DOHH2 (cell line): ENCODE measurements around the gene LTBR.

Experiments
- H3F3A ChIP-seq: fragments of 200-600 bp; sonication (generic), shearing (Covaris generic); 2 replicates; pipeline ENCODE4 v1.6.0; 2016; ENCODE audit warnings: antibody characterized with exemption, mild to moderate bottlenecking; ENCODE audit not compliant: control insufficient read depth, insufficient read depth
- H3K27ac ChIP-seq: fragments of 200-600 bp; sonication (generic); 2 replicates; pipeline ENCODE4 v1.5.1; 2014; ENCODE audit warnings: low read depth, mild to moderate bottlenecking, low read length, moderate library complexity
- H3K27me3 ChIP-seq: fragments of 200-600 bp; sonication (generic); 2 replicates; pipeline ENCODE4 v1.6.1; 2014; ENCODE audit warnings: mild to moderate bottlenecking, low read length, mixed read lengths; ENCODE audit not compliant: control insufficient read depth
- H3K36me3 ChIP-seq: fragments of 200-600 bp; sonication (generic); 2 replicates; pipeline ENCODE4 v1.6.1; 2014; ENCODE audit warnings: mild to moderate bottlenecking, low read length, moderate library complexity, mixed read lengths; ENCODE audit not compliant: control insufficient read depth
- H3K4me1 ChIP-seq: fragments of 200-600 bp; sonication (generic); 2 replicates; pipeline ENCODE4 v1.6.1; 2014; ENCODE audit warnings: mild to moderate bottlenecking, low read length, mixed read lengths; ENCODE audit not compliant: control insufficient read depth
- H3K4me2 ChIP-seq: fragments of 200-600 bp; sonication (generic); 2 replicates; pipeline ENCODE4 v1.6.0; 2014; ENCODE audit warnings: mild to moderate bottlenecking, low read length, moderate library complexity
- H3K4me3 ChIP-seq: fragments of 200-600 bp; sonication (generic); 2 replicates; pipeline ENCODE4 v1.5.1; 2014; ENCODE audit warnings: mild to moderate bottlenecking, low read length, mixed read lengths
- H3K79me2 ChIP-seq: fragments of 200-600 bp; sonication (generic); 2 replicates; pipeline ENCODE4 v1.6.1; 2014; ENCODE audit warnings: mild to moderate bottlenecking, low read length, mixed read lengths; ENCODE audit not compliant: control insufficient read depth
- H3K9me2 ChIP-seq: fragments of 200-600 bp; sonication (generic); replicated peaks from 2 replicates; pipeline ENCODE4 v1.6.1; 2014; ENCODE audit warnings: mild to moderate bottlenecking, low read length, mixed read lengths; ENCODE audit not compliant: control insufficient read depth
- H3K9me3 ChIP-seq: fragments of 200-600 bp; sonication (generic); 2 replicates; pipeline ENCODE4 v1.6.1; 2014; ENCODE audit warnings: antibody characterized with exemption, low read length, mixed read lengths; ENCODE audit not compliant: control insufficient read depth, insufficient read depth
- H4K20me1 ChIP-seq: fragments of 200-600 bp; sonication (generic); 2 replicates; pipeline ENCODE4 v1.6.0; 2014; ENCODE audit warnings: low read depth, mild to moderate bottlenecking, antibody characterized with exemption, low read length, moderate library complexity; ENCODE audit not compliant: control insufficient read depth, insufficient read depth
- EZH2phosphoT487 ChIP-seq: fragments of 200-600 bp; sonication (generic); IDR thresholded peaks from 2 replicates; pipeline ENCODE4 v1.6.1; 2017; ENCODE audit warnings: borderline replicate concordance, mild to moderate bottlenecking, antibody characterized with exemption, low read length, moderate library complexity, mixed read lengths
- TF ChIP-seq, protein P1 (sequence below): fragments of 200-600 bp; sonication (generic); IDR thresholded peaks from one replicate; pipeline ENCODE4 v1.5.1; 2014; ENCODE audit warnings: antibody characterized with exemption, mild to moderate bottlenecking, low read depth, low read length; ENCODE audit not compliant: poor library complexity, severe bottlenecking

Gene LTBR

DNA sequence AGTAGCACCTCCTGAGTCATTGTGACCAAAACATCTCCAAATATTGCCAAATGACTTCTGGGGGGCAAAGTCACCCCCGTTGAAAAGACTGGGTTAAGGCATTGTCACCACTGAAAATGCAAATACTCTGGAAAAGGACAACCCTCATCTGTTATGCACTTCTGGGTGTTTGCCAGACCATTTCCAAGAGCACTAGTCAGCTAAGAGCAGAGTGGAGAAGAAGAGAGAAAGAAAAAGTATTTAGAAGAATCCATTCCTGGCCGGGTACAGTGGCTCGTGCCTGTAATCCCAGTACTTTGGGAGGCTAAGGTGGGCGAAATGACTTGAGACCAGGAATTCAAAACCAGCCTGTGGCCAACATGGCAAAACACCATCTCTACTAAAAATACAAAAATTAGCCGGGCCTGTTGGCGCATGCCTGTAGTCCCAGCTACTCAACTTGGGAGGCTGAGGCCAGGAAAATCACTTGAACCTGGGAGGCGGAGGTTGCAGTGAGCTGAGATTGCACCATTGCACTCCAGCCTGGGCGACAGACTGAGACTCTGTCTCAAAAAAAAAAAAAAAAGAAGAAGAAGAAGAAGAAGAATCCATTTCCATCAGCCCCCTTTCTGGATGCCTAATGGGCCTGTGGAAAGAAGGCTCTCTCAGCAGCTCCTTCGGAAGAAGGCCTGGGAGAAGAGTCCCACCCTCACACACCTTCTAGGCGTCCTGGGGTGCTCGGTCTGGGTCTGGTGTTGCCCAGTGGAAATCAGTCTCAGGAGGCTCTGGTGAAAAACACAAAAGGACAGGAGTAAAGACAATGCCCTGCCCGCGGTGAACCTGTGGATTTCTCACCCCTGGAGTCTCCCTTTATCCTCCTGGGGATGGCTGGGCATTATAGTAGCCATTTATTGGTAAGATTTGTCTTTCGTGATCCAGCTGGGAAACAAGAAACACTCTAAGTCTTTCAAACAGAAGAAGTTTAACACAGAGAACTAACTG is 3.5 kb upstream of the LTBR start:
- Histone ChIP-seq H3K4me3 (no peak overlapping the region), H3K79me2 (no peaks in the 10 kb centered on the region), H4K20me1 (no peaks in the 10 kb centered on the region), H3K4me1 (peaks cover 2% of the 10 kb centered on the region; the same call in 1 of the 2 replicates), H3K36me3 (no peaks in the 10 kb centered on the region), H3K27me3 (peaks cover 53% of the 10 kb centered on the region), H3K9me2 (no peaks in the 10 kb centered on the region), H3K9me3 (no peaks in the 10 kb centered on the region), H3F3A (no peaks in the 10 kb centered on the region), H3K4me2 (no peak overlapping the region), H3K27ac (no peak overlapping the region)
- TF ChIP-seq EZH2phosphoT487: no peak
- TF ChIP-seq, protein P1, sequence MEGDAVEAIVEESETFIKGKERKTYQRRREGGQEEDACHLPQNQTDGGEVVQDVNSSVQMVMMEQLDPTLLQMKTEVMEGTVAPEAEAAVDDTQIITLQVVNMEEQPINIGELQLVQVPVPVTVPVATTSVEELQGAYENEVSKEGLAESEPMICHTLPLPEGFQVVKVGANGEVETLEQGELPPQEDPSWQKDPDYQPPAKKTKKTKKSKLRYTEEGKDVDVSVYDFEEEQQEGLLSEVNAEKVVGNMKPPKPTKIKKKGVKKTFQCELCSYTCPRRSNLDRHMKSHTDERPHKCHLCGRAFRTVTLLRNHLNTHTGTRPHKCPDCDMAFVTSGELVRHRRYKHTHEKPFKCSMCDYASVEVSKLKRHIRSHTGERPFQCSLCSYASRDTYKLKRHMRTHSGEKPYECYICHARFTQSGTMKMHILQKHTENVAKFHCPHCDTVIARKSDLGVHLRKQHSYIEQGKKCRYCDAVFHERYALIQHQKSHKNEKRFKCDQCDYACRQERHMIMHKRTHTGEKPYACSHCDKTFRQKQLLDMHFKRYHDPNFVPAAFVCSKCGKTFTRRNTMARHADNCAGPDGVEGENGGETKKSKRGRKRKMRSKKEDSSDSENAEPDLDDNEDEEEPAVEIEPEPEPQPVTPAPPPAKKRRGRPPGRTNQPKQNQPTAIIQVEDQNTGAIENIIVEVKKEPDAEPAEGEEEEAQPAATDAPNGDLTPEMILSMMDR: no peak

DNA sequence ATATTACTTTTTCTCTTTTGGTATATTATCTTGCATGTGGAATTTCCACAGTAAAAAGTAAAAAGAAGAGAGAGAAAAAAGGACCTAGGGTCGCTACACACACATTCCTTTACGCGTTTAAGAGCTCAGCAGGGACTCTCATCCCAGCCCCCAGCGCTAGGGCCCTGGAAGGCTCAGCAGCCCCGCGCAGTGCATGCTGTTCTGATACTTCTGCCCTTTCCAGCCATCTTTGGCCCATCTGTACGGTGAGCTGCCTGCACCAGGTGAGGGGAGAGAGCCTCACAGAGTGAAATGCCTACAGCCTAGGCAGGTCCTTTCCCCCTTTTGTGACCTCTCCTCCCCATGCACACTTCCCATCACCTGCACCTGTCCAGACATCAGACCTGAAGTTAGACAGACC is 1.6 kb upstream of the LTBR start:
- Histone ChIP-seq H3K36me3 (no peaks in the 10 kb centered on the region), H3K27ac (no peak overlapping the region), H3K9me2 (no peaks in the 10 kb centered on the region), H3K4me2 (no peak overlapping the region), H3K4me1 (peaks cover 2% of the 10 kb centered on the region; the same call in 1 of the 2 replicates), H3K27me3 (peaks cover 40% of the 10 kb centered on the region), H4K20me1 (no peaks in the 10 kb centered on the region), H3K9me3 (no peaks in the 10 kb centered on the region), H3F3A (no peaks in the 10 kb centered on the region), H3K4me3 (no peak overlapping the region), H3K79me2 (no peaks in the 10 kb centered on the region)
- TF ChIP-seq EZH2phosphoT487: no peak
- TF ChIP-seq, protein P1: no peak

DNA sequence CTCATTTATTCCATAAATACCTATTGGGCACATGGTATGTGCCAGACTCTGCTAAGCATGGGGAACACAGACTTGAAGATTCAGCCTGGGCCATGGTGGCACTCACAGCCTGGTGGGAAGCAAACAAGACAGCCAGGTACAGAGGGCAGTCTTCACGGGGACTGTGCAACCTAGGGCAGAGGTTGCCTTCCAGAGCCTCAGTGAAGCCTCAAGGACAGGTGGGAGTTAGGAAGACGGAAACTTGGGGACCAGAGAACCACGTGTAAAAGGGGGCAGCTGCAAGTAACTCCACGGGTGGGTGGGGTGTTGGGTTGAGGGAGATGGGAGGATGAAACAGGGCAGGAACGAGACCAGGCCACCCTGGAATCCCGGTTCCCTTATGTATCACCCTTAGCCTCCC is 980 bp upstream of the LTBR start:
- Histone ChIP-seq H4K20me1 (no peaks in the 10 kb centered on the region), H3K4me2 (no peak overlapping the region), H3K79me2 (no peaks in the 10 kb centered on the region), H3K9me2 (no peaks in the 10 kb centered on the region), H3F3A (no peaks in the 10 kb centered on the region), H3K4me1 (peaks cover 2% of the 10 kb centered on the region; the same call in 1 of the 2 replicates), H3K27me3 (peaks cover 42% of the 10 kb centered on the region), H3K36me3 (no peaks in the 10 kb centered on the region), H3K27ac (no peak overlapping the region), H3K4me3 (no peak overlapping the region), H3K9me3 (no peaks in the 10 kb centered on the region)
- TF ChIP-seq, protein P1: no peak
- no peak for TF ChIP-seq EZH2phosphoT487
